GM21381 (cell line): Measurements from ENCODE around the gene BPIFB4.
"Not testable (repeated sequence)": the region's sequence is repeated elsewhere in the genome, so short reads cannot be mapped to it uniquely, and the experiment has no call there.

Source experiments
- ATAC-seq: cut with Tn5 transposase; IDR thresholded peaks from one replicate; pipeline ENCODE4 v1.9.1; 2021; ENCODE audit warnings: mild to moderate bottlenecking, moderate library complexity; ENCODE audit not compliant: unreplicated experiment

Gene BPIFB4

GRCh38 chr20:33079259-33079658 is at the start of gene BPIFB4:
TSS of gene BPIFB4 (plus strand) at chr20:33079643. CDS start at chr20:33081527, 1,884 bp downstream.
- ATAC-seq, result no peak

- no peak for ATAC-seq
These were observed 49.4 kb upstream of the BPIFB4 start for GRCh38 chr20:33030076-33030475.

GRCh38 chr20:33030569-33030968 is 48.9 kb upstream of the BPIFB4 start:
- no peak for ATAC-seq

- ATAC-seq, result no peak
These were observed 47.9 kb upstream of the BPIFB4 start, which contains the start of gene BPIFB6 for GRCh38 chr20:33031531-33031930. TSS of gene BPIFB6 (plus strand) at chr20:33031648. CDS start at chr20:33031648, 0 bp downstream.

GRCh38 chr20:33032555-33032954 is 46.9 kb upstream of the BPIFB4 start:
- no peak for ATAC-seq

GRCh38 chr20:33033381-33033780 is 46.1 kb upstream of the BPIFB4 start:
- no peak for ATAC-seq

GRCh38 chr20:33034115-33034514 is 45.3 kb upstream of the BPIFB4 start:
- ATAC-seq, result no peak

GRCh38 chr20:33034901-33035492 is 44.4 kb upstream of the BPIFB4 start:
- ATAC-seq, result no peak

GRCh38 chr20:33037456-33037855 is 42.0 kb upstream of the BPIFB4 start:
- ATAC-seq, result no peak

- ATAC-seq, result no peak
These were observed 41.2 kb upstream of the BPIFB4 start for GRCh38 chr20:33038243-33038642.

GRCh38 chr20:33042430-33042829 is 37.0 kb upstream of the BPIFB4 start:
- no peak for ATAC-seq

- ATAC-seq, result no peak
These were observed 36.3 kb upstream of the BPIFB4 start for GRCh38 chr20:33042983-33043730.

- ATAC-seq, result no peak
These were observed 35.7 kb upstream of the BPIFB4 start for GRCh38 chr20:33043731-33044181.

- ATAC-seq, result not testable (repeated sequence)
These were observed 34.2 kb upstream of the BPIFB4 start for GRCh38 chr20:33045129-33045721.

GRCh38 chr20:33046412-33046811 is 33.0 kb upstream of the BPIFB4 start:
- ATAC-seq, result no peak

- no peak for ATAC-seq
These were observed 28.1 kb upstream of the BPIFB4 start for GRCh38 chr20:33051333-33051732.

GRCh38 chr20:33053291-33054106 is 25.9 kb upstream of the BPIFB4 start, which contains the start of gene BPIFB3:
TSS of gene BPIFB3 (plus strand) at chr20:33053903. CDS start at chr20:33055436, 1,533 bp downstream.
- no peak for ATAC-seq

- no peak for ATAC-seq
These were observed 25.1 kb upstream of the BPIFB4 start for GRCh38 chr20:33054381-33054780.

GRCh38 chr20:33054791-33055190 is 24.7 kb upstream of the BPIFB4 start:
- ATAC-seq, result no peak

GRCh38 chr20:33059136-33059535 is 20.3 kb upstream of the BPIFB4 start:
- no peak for ATAC-seq
